ENCODE results near the gene HJURP.

Gene HJURP

DNA sequence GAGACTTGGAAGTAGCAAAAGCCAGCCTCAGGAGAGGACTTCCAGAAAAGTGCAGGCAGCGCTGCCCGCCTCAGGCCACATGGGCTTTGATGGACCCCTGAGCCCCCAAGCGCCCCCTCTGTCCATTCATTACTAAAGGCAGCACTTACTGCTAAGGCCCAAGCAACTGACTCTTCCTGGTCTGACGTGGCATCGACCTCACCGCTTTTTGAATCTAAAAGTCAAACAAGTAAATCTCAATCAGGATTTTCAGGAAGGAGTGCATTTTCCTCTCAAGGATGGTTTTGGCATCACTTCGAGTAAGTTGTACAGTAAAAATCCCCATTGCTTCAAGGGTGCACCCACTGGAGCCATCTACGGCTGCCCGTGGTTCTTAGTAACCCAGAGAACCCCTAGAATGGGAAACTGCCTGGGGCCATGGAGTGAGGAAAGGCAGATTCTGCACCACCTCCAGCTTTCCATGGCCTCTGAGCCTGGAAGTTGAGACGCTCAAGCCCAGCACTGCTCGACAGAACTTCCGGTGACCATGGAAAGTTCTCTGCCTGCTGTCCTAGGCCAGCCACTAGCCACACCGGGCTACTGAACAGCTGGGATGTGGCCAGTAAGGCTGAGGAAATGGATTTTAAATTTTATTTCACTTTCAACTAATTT lies 7.0 kb downstream of the HJURP start:
- H3K18ac ChIP-seq (ENCODE audit: low read length): no peak overlapping the region
- H2AFZ ChIP-seq (ENCODE audit: low read length): no peak overlapping the region
- H3K23ac ChIP-seq (ENCODE audit: low read depth, low read length, poor library complexity): no peak overlapping the region
- no peak overlapping the region for H2AK5ac ChIP-seq (ENCODE audit: low read depth, low read length)
- H3K4ac ChIP-seq (ENCODE audit: low read length): no peak overlapping the region
- H3K27ac ChIP-seq (replicated peaks; ENCODE audit: low read length): no peak overlapping the region
- H2BK12ac ChIP-seq (ENCODE audit: low read length): no peak overlapping the region
- no peaks in the 10 kb centered on the region for H3K9me3 ChIP-seq (replicated peaks in 1 of 2; ENCODE audit: control insufficient read depth in 2 of 2, insufficient read depth in 1 of 2, low read depth in 1 of 2, low read length in 2 of 2)
- no peak overlapping the region for H4K91ac ChIP-seq (ENCODE audit: low read depth, low read length, poor library complexity)
- H3K79me1 ChIP-seq (ENCODE audit: low read depth, low read length): peaks cover 12% of the 10 kb centered on the region
- no peak overlapping the region for H3K14ac ChIP-seq (ENCODE audit: low read length)
- no peak overlapping the region for H2BK5ac ChIP-seq (ENCODE audit: low read length)
- H3K4me2 ChIP-seq (ENCODE audit: insufficient read depth, low read length, poor library complexity, severe bottlenecking): no peak overlapping the region
- H3K36me3 ChIP-seq (replicated peaks in 1 of 2; ENCODE audit: control insufficient read depth in 2 of 2, insufficient read depth in 2 of 2, low read length in 2 of 2): peaks cover 76 to 99% of the 10 kb centered on the region in 2 donors
- H3K9ac ChIP-seq (ENCODE audit: low read depth, low read length, poor library complexity): no peak overlapping the region
- H2BK120ac ChIP-seq (ENCODE audit: low read depth, low read length): no peak overlapping the region
- H3K27me3 ChIP-seq (ENCODE audit: control insufficient read depth in 3 of 3, insufficient read depth in 3 of 3, low read depth in 1 of 3, low read length in 3 of 3): no peaks in the 10 kb centered on the region
- H4K8ac ChIP-seq (ENCODE audit: low read depth, low read length): no peak overlapping the region
- no peak overlapping the region for H2BK15ac ChIP-seq (ENCODE audit: low read length)
- H3K4me3 ChIP-seq (ENCODE audit: low read length in 2 of 2): no peak overlapping the region
- H3K4me1 ChIP-seq (ENCODE audit: control insufficient read depth in 2 of 2, insufficient read depth in 1 of 2, low read depth in 1 of 2, low read length in 2 of 2): peaks cover 2 to 4% of the 10 kb centered on the region in 2 donors
- no peak for DNase-seq (ENCODE audit: low spot score)
- no CpG with 5 or more reads among the region's 13 CpGs for WGBS, 2 donors (ENCODE audit: extremely low coverage in 2 of 2, insufficient read length in 2 of 2, insufficient replicate concordance in 1 of 2)

DNA sequence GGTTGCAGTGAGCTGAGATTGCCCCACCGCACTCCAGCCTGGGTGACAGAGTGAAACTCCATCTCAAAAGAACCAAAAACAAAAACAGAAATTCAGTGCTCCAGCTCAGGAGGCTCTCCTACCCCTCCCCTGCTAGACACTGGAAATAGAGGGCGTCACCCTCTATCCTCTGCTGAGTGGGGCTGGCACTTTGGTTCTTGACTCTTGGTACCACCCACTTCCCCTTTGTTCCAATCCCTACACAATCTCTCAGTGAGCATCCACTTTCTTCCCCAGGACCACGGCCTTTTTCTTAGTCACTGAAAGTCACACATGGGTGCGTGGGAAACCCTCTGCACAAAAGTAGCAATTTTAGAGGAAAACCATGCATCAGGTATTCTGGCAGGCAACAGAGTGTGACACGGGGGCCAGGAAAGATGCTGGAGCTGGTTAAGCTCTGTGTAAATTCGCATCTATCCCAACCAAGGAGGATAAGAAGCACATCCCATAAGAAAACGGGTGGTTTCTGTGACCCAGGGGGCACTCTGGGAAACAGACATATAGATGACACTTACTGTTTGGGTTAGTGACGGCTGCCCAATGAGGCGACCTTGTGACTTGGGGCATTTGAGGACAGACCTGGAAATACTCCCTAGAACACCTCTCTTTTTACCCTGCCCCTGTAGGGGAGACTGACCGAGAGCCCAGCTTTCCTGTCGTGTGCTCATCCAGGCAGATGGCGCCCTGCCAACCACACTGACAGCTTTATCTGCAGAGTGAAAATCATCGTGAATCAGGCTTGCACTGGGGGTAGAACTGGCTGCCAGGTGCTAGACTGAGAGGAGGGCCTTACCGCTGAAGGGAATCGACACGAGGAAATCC lies 7.7 kb downstream of the HJURP start:
- Histone ChIP-seq H3K18ac (ENCODE audit: low read length) (no peak overlapping the region), H2AFZ (ENCODE audit: low read length) (no peak overlapping the region), H3K14ac (ENCODE audit: low read length) (no peak overlapping the region), H3K9ac (ENCODE audit: low read depth, low read length, poor library complexity) (no peak overlapping the region), H4K91ac (ENCODE audit: low read depth, low read length, poor library complexity) (no peak overlapping the region), H3K27ac (replicated peaks; ENCODE audit: low read length) (no peak overlapping the region), H4K8ac (ENCODE audit: low read depth, low read length) (no peak overlapping the region), H2BK15ac (ENCODE audit: low read length) (no peak overlapping the region), H3K4me1 (ENCODE audit: control insufficient read depth in 2 of 2, insufficient read depth in 1 of 2, low read depth in 1 of 2, low read length in 2 of 2) (no peaks in the 10 kb centered on the region), H2AK5ac (ENCODE audit: low read depth, low read length) (no peak overlapping the region), H2BK120ac (ENCODE audit: low read depth, low read length) (no peak overlapping the region), H3K4me3 (ENCODE audit: low read length in 2 of 2) (no peak overlapping the region), H2BK12ac (ENCODE audit: low read length) (no peak overlapping the region), H3K9me3 (replicated peaks in 1 of 2; ENCODE audit: control insufficient read depth in 2 of 2, insufficient read depth in 1 of 2, low read depth in 1 of 2, low read length in 2 of 2) (no peaks in the 10 kb centered on the region), H3K27me3 (ENCODE audit: control insufficient read depth in 3 of 3, insufficient read depth in 3 of 3, low read depth in 1 of 3, low read length in 3 of 3) (no peaks in the 10 kb centered on the region), H3K79me1 (ENCODE audit: low read depth, low read length) (peaks cover 13% of the 10 kb centered on the region), H3K36me3 (replicated peaks in 1 of 2; ENCODE audit: control insufficient read depth in 2 of 2, insufficient read depth in 2 of 2, low read length in 2 of 2) (peaks cover 74 to 99% of the 10 kb centered on the region in 2 donors), H3K23ac (ENCODE audit: low read depth, low read length, poor library complexity) (no peak overlapping the region), H3K4ac (ENCODE audit: low read length) (no peak overlapping the region), H3K4me2 (ENCODE audit: insufficient read depth, low read length, poor library complexity, severe bottlenecking) (no peak overlapping the region), H2BK5ac (ENCODE audit: low read length) (no peak overlapping the region)
- no peak for DNase-seq (ENCODE audit: low spot score)
- WGBS, 2 donors (ENCODE audit: extremely low coverage in 2 of 2, insufficient read length in 2 of 2, insufficient replicate concordance in 1 of 2): no CpG with 5 or more reads among the region's 16 CpGs

DNA sequence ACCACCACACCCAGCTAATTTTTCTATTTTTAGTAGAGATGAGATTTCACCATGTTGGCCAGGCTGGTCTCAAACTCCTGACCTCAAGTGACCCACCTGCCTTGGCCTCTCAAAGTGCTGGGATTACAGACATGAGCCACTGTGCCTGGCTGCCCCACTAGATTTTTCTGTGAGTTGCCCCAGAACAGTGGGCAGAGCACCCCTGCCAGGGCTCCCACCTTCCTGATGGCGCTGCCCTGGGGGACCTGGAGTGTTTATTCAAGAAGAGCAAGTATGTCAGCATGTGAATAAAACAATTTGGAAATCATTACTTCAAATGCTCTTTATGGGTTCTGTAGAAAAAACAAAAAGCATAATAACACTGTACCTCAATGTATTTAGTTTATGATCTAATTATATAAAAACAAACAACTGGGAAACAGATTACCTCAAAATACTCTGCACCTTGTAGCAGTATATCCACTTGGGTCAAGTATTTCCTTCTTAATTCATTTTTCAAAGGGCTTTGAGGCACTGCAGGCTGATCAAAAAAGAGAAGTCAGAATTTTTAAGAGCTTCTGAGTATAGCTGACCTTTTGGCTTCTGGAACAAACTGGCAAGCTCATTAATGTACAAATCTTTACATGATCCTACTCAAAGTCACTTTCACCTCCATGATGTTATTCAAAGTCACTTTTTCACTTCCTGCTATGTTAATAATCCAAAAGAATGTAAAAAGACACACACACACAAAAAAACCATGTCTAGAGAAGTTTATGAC lies 8.9 kb downstream of the HJURP start:
- H2AFZ ChIP-seq (ENCODE audit: low read length): no peak overlapping the region
- no peak overlapping the region for H4K91ac ChIP-seq (ENCODE audit: low read depth, low read length, poor library complexity)
- no peak overlapping the region for H3K23ac ChIP-seq (ENCODE audit: low read depth, low read length, poor library complexity)
- H3K9ac ChIP-seq (ENCODE audit: low read depth, low read length, poor library complexity): no peak overlapping the region
- H2BK12ac ChIP-seq (ENCODE audit: low read length): no peak overlapping the region
- no peaks in the 10 kb centered on the region for H3K4me1 ChIP-seq (ENCODE audit: control insufficient read depth in 2 of 2, insufficient read depth in 1 of 2, low read depth in 1 of 2, low read length in 2 of 2)
- H2BK5ac ChIP-seq (ENCODE audit: low read length): no peak overlapping the region
- H3K18ac ChIP-seq (ENCODE audit: low read length): no peak overlapping the region
- no peaks in the 10 kb centered on the region for H3K27me3 ChIP-seq (ENCODE audit: control insufficient read depth in 3 of 3, insufficient read depth in 3 of 3, low read depth in 1 of 3, low read length in 3 of 3)
- no peak overlapping the region for H2BK15ac ChIP-seq (ENCODE audit: low read length)
- H2AK5ac ChIP-seq (ENCODE audit: low read depth, low read length): no peak overlapping the region
- no peak overlapping the region for H3K4ac ChIP-seq (ENCODE audit: low read length)
- H4K8ac ChIP-seq (ENCODE audit: low read depth, low read length): no peak overlapping the region
- H3K9me3 ChIP-seq (replicated peaks in 1 of 2; ENCODE audit: control insufficient read depth in 2 of 2, insufficient read depth in 1 of 2, low read depth in 1 of 2, low read length in 2 of 2): no peaks in the 10 kb centered on the region
- H3K36me3 ChIP-seq (replicated peaks in 1 of 2; ENCODE audit: control insufficient read depth in 2 of 2, insufficient read depth in 2 of 2, low read length in 2 of 2): peaks cover 80 to 99% of the 10 kb centered on the region in 2 donors
- no peak overlapping the region for H3K4me2 ChIP-seq (ENCODE audit: insufficient read depth, low read length, poor library complexity, severe bottlenecking)
- H2BK120ac ChIP-seq (ENCODE audit: low read depth, low read length): no peak overlapping the region
- H3K14ac ChIP-seq (ENCODE audit: low read length): no peak overlapping the region
- WGBS, 2 donors (ENCODE audit: extremely low coverage in 2 of 2, insufficient read length in 2 of 2, insufficient replicate concordance in 1 of 2): no CpG with 5 or more reads among the region's 1 CpG
- no peak overlapping the region for H3K27ac ChIP-seq (replicated peaks; ENCODE audit: low read length)
- H3K79me1 ChIP-seq (ENCODE audit: low read depth, low read length): peaks cover 11% of the 10 kb centered on the region
- H3K4me3 ChIP-seq (ENCODE audit: low read length in 2 of 2): no peak overlapping the region
- no peak for DNase-seq (ENCODE audit: low spot score)

DNA sequence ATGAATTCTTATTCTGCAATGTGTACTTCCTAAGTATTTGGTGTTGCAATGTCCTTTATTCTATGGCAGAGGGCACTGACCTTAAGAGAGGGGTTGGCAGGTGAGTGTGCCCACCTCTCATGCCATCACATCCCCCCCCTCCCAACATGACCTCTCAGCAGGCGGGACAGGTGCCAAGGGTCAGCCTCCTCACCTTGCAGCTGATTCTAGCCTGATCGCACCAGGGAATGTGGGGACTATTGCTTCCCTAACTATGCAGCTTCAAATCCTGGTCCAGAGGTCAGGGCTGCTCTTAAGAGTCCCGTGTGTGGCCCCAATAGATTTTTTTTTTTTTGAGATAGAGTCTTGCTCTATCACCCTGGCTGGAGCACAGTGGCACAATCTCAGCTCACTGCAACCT lies 9.5 kb downstream of the HJURP start:
- Histone ChIP-seq H2BK12ac (ENCODE audit: low read length) (no peak overlapping the region), H2AK5ac (ENCODE audit: low read depth, low read length) (no peak overlapping the region), H3K4me2 (ENCODE audit: insufficient read depth, low read length, poor library complexity, severe bottlenecking) (no peak overlapping the region), H3K4ac (ENCODE audit: low read length) (no peak overlapping the region), H4K8ac (ENCODE audit: low read depth, low read length) (no peak overlapping the region), H3K4me3 (ENCODE audit: low read length in 2 of 2) (no peak overlapping the region), H3K27me3 (ENCODE audit: control insufficient read depth in 3 of 3, insufficient read depth in 3 of 3, low read depth in 1 of 3, low read length in 3 of 3) (no peaks in the 10 kb centered on the region), H4K91ac (ENCODE audit: low read depth, low read length, poor library complexity) (no peak overlapping the region), H3K36me3 (replicated peaks in 1 of 2; ENCODE audit: control insufficient read depth in 2 of 2, insufficient read depth in 2 of 2, low read length in 2 of 2) (peaks cover 80 to 99% of the 10 kb centered on the region in 2 donors), H2BK120ac (ENCODE audit: low read depth, low read length) (no peak overlapping the region), H3K14ac (ENCODE audit: low read length) (no peak overlapping the region), H3K27ac (replicated peaks; ENCODE audit: low read length) (no peak overlapping the region), H2BK15ac (ENCODE audit: low read length) (no peak overlapping the region), H3K9ac (ENCODE audit: low read depth, low read length, poor library complexity) (no peak overlapping the region), H2BK5ac (ENCODE audit: low read length) (no peak overlapping the region), H3K4me1 (ENCODE audit: control insufficient read depth in 2 of 2, insufficient read depth in 1 of 2, low read depth in 1 of 2, low read length in 2 of 2) (no peaks in the 10 kb centered on the region), H3K79me1 (ENCODE audit: low read depth, low read length) (peaks cover 12% of the 10 kb centered on the region), H3K18ac (ENCODE audit: low read length) (no peak overlapping the region), H2AFZ (ENCODE audit: low read length) (no peak overlapping the region), H3K9me3 (replicated peaks in 1 of 2; ENCODE audit: control insufficient read depth in 2 of 2, insufficient read depth in 1 of 2, low read depth in 1 of 2, low read length in 2 of 2) (no peaks in the 10 kb centered on the region), H3K23ac (ENCODE audit: low read depth, low read length, poor library complexity) (no peak overlapping the region)
- WGBS, 2 donors (ENCODE audit: extremely low coverage in 2 of 2, insufficient read length in 2 of 2, insufficient replicate concordance in 1 of 2): no CpG with 5 or more reads among the region's 3 CpGs
- DNase-seq (ENCODE audit: low spot score): no peak
